Measurements from ENCODE around the gene KSR1.

DNA sequence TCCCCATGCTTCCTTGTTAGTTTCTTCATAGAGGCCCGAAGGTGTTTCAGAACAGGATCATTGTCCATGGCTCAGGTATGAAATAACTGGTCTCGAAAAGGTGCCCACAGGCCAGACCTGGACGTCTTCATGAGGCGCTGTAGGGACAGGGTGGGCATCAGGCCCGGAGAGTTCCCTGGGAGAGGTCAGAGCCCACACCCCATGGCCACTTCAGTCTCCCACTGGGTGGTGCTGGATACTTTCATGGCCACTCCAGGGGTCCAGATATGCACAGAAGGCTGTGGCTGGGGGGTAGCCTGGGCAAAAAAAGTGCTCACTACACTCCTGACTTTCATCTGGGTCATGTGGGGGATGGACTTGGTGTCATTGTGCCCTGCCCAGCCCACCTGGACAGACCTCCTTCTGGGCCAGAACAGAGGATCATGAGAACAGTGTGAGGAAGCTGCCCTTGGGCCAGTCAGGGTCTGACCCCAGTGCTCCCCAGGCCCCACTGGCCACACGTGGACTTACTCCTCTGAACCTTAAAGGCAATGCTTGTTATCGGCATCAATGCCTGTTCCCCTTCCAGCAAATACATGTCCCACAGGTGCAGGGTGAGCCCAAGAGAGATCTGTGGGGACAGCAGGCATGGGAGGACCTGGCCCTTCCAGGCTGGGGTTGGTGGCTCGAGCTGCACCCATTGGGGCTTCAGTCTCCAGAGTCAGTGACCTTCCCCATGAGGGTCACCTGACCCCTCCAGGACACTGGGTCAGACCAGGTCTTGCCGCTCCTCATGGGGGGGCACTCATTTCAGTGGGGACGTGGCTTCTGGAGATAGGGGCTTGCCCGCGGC, 211.6 kb downstream of the KSR1 start:
- TF ChIP-seq, protein P1, sequence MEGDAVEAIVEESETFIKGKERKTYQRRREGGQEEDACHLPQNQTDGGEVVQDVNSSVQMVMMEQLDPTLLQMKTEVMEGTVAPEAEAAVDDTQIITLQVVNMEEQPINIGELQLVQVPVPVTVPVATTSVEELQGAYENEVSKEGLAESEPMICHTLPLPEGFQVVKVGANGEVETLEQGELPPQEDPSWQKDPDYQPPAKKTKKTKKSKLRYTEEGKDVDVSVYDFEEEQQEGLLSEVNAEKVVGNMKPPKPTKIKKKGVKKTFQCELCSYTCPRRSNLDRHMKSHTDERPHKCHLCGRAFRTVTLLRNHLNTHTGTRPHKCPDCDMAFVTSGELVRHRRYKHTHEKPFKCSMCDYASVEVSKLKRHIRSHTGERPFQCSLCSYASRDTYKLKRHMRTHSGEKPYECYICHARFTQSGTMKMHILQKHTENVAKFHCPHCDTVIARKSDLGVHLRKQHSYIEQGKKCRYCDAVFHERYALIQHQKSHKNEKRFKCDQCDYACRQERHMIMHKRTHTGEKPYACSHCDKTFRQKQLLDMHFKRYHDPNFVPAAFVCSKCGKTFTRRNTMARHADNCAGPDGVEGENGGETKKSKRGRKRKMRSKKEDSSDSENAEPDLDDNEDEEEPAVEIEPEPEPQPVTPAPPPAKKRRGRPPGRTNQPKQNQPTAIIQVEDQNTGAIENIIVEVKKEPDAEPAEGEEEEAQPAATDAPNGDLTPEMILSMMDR (conservative IDR thresholded peaks at IDR 0.05) = no peak
- TF ChIP-seq EZH2 (IDR thresholded peaks at IDR 0.05; ENCODE audit: low read depth) = no peak
